ENCODE results near the gene SNX9.
"Not testable (repeated sequence)": the region's sequence is repeated elsewhere in the genome, so short reads cannot be mapped to it uniquely, and the experiment has no call there.

SNX9 gene

GRCh38 chr6:157791450-157791849, 31.6 kb upstream of the SNX9 start:
- no peak overlapping the region for H3K4me3 Mint-ChIP-seq
- peaks cover 2% of the 10 kb centered on the region for H3K9me3 Mint-ChIP-seq
- no peak overlapping the region for H3K27ac Mint-ChIP-seq
- DNase-seq: no peak
- peaks cover 13% of the 10 kb centered on the region for H3K4me1 Mint-ChIP-seq (ENCODE audit: low read depth)
- H3K27me3 Mint-ChIP-seq: no peaks in the 10 kb centered on the region
- H3K36me3 Mint-ChIP-seq (ENCODE audit: low read depth): no peaks in the 10 kb centered on the region

- no peak for DNase-seq
- H3K36me3 Mint-ChIP-seq (ENCODE audit: low read depth): no peaks in the 10 kb centered on the region
- no peaks in the 10 kb centered on the region for H3K27me3 Mint-ChIP-seq
- H3K4me3 Mint-ChIP-seq: no peak overlapping the region
- no peak overlapping the region for H3K27ac Mint-ChIP-seq
- H3K9me3 Mint-ChIP-seq: peaks cover 2% of the 10 kb centered on the region
- H3K4me1 Mint-ChIP-seq (ENCODE audit: low read depth): peaks cover 14% of the 10 kb centered on the region
Observed at GRCh38 chr6:157792671-157793070, 30.4 kb upstream of the SNX9 start.

DNA sequence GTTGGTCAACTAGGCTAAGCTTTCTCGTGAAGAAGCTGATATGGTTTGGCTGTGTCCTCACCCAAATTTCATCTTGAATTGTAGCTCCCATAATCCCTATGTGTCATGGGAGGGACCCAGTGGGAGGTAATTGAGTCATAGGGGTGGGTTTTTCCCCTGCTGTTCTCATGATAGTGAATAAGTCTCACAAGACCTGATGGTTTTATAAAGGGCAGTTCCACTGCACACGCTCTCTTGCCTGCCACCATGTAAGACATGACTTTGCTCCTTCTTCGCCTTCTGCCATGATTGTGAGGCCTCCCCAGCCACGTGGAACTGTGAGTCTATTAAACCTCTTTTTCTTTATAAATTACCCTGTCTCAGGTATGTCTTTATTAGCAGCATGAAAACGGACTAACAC, 29.0 kb upstream of the SNX9 start:
- not testable (repeated sequence) for H3K27ac Mint-ChIP-seq; H3K36me3 Mint-ChIP-seq (ENCODE audit: low read depth); H3K27me3 Mint-ChIP-seq; H3K4me3 Mint-ChIP-seq; DNase-seq
- H3K4me1 Mint-ChIP-seq (ENCODE audit: low read depth): peaks cover 27% of the 10 kb centered on the region
- H3K9me3 Mint-ChIP-seq: peaks cover 10% of the 10 kb centered on the region

GRCh38 chr6:157795841-157796240, 27.2 kb upstream of the SNX9 start:
- Mint-ChIP-seq H3K9me3 (peaks cover 19% of the 10 kb centered on the region), H3K27ac (no peak overlapping the region), H3K27me3 (no peaks in the 10 kb centered on the region), H3K4me3 (no peak overlapping the region), H3K4me1 (ENCODE audit: low read depth) (peaks cover 39% of the 10 kb centered on the region), H3K36me3 (ENCODE audit: low read depth) (peaks cover 10% of the 10 kb centered on the region)
- DNase-seq: no peak

DNA sequence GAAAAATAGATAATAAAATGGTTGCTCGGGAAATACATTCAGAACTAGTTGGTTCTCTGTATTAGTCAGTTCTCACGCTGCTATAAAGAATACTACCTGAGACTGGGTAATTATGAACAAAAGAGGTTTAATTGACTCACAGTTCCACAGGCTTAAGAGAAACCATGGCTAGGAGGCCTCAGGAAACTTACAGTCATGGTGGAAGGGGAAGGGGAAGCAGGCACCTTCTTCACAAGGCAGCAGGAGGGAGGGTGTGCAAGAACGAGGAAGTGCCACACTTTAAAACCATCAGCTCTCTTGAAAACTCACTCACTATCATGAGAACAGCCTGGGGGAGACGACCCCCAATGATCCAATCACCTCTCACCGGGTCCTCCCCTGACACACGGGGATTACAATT, 24.2 kb upstream of the SNX9 start:
- Mint-ChIP-seq H3K9me3 (peaks cover 19% of the 10 kb centered on the region), H3K4me1 (ENCODE audit: low read depth) (peaks cover 57% of the 10 kb centered on the region), H3K4me3 (no peak overlapping the region), H3K27ac (peak overlapping the region; percentile 75), H3K36me3 (ENCODE audit: low read depth) (peaks cover 10% of the 10 kb centered on the region), H3K27me3 (peaks cover 4% of the 10 kb centered on the region)
- peak; percentile 47 for DNase-seq

DNA sequence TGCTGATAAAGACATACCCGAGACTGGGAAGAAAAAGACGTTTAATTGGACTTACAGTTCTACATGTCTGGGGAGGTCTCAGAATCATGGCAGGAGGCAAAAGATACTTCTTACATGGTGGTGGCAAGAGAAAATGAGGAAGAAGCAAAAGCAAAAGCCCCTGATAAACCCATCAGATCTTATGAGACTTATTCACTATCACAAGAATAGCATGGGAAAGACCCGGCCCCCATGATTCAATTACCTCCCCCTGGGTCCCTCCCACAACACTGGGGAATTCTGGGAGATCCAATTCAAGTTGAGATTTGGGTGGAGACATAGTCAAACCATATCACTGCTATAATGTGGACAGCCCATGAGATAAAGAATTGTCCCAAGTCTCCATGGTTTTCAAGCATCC, 23.5 kb upstream of the SNX9 start:
- not testable (repeated sequence) for DNase-seq; H3K36me3 Mint-ChIP-seq (ENCODE audit: low read depth); H3K27ac Mint-ChIP-seq; H3K27me3 Mint-ChIP-seq; H3K4me3 Mint-ChIP-seq
- Mint-ChIP-seq H3K9me3 (peaks cover 17% of the 10 kb centered on the region), H3K4me1 (ENCODE audit: low read depth) (peaks cover 59% of the 10 kb centered on the region)

- H3K27ac Mint-ChIP-seq: peak overlapping the region; percentile 81
- peaks cover 69% of the 10 kb centered on the region for H3K4me1 Mint-ChIP-seq (ENCODE audit: low read depth)
- peaks cover 17% of the 10 kb centered on the region for H3K9me3 Mint-ChIP-seq
- H3K36me3 Mint-ChIP-seq (ENCODE audit: low read depth): peaks cover 10% of the 10 kb centered on the region
- peak; percentile 64 for DNase-seq
- peaks cover 4% of the 10 kb centered on the region for H3K27me3 Mint-ChIP-seq
- H3K4me3 Mint-ChIP-seq: peak overlapping the region; percentile 37
Observed at GRCh38 chr6:157800420-157801237, 22.4 kb upstream of the SNX9 start.

DNA sequence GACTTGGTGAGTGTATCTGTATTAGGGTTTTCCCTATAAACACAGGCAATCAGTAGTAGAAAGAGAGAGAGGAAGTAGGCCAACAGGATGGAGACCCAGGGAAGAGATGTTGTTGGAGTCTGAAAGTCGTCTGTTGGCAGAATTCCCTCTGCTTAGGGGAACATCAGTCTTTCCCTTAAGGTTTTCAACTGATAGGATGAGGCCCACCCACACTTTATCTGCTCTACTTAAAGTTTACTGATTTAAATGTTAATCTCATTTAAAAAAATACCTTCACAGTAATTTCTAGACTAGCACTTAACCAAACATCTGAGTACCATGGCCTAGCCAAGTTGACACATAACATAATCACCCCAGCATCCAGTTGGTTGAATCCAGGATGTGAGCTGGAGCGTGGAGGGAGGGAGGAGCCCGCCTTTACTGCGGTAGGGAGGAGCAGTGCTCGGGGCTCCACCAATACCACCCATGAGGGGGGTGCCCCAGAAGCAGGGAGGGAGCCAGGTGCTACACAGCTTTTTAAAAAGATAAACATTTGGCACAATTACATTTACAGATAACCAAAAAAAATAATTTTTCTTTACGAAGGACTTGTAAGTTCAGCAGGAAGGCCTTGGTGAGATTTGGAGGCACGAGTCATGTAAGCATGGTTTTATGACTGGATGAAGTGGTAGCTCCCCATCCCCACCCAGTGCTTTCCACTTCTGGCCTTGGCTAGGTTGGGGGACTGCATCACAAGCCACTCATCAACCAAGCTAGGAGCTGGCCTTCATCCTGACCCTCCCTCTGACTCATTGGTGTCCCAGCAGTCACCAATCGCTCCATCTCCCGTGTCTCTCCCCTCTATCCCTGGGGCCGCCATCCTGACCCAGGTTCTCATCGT, 18.4 kb upstream of the SNX9 start:
- Mint-ChIP-seq H3K27ac (peak overlapping the region; percentile 47), H3K36me3 (ENCODE audit: low read depth) (peaks cover 2% of the 10 kb centered on the region), H3K9me3 (peaks cover 13% of the 10 kb centered on the region), H3K27me3 (peaks cover 4% of the 10 kb centered on the region), H3K4me3 (no peak overlapping the region), H3K4me1 (ENCODE audit: low read depth) (peaks cover 48% of the 10 kb centered on the region)
- no peak for DNase-seq

DNA sequence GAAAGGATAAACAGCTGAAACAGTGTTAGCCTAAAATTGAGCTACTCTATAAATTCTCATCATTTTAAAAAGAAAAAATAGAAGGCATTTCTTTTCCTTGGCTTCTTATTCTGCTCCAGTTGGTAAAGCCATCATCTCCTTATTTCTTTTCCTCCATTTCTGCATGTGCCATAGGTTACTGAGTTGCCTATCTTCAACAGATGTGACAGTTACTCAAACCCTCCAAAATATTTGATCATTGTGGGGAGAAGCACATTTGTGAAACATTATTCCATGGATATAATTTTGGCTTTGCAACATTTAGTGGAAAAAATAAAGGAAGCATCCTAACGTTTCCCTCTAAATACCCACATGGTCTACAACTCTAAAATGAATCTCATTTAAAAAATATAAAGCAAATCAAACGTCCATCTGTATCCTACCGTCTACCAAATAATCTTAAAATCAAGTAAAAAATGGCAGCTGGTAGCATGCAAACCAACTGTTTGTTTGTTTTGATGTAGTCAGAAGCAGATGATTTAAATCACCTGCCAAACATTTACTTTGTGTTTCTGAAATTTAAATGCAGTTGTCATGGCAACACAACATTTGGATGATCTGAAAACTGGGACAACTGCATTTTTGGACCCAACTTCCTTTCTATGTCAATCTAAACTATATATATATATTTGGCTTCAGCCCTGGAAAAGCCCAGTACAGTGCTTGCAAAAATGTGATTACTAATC, 16.8 kb upstream of the SNX9 start:
- no peak for DNase-seq
- Mint-ChIP-seq H3K27ac (no peak overlapping the region), H3K4me1 (ENCODE audit: low read depth) (peaks cover 37% of the 10 kb centered on the region), H3K9me3 (peaks cover 12% of the 10 kb centered on the region), H3K27me3 (peaks cover 4% of the 10 kb centered on the region), H3K4me3 (no peak overlapping the region), H3K36me3 (ENCODE audit: low read depth) (peaks cover 2% of the 10 kb centered on the region)

DNA sequence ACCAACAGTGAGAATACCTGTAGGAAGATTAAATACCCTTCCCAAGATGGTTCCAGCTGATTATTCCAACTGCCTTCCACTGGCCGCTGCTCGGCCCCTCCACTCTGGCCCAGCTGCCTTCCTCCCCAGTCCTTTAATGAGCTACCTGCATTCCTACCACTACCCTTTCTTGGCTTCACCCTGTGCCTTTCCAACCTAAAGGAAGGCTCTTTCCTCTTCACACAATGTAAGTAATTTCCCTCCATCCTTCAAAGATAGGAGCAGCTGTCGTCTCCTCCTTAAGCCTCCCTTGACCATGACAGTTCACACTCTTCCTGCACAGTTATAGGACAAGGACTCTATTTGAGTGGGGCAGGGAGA, 16.2 kb upstream of the SNX9 start:
- Mint-ChIP-seq H3K4me3 (no peak overlapping the region), H3K36me3 (ENCODE audit: low read depth) (peaks cover 2% of the 10 kb centered on the region), H3K27ac (no peak overlapping the region), H3K4me1 (ENCODE audit: low read depth) (peaks cover 32% of the 10 kb centered on the region), H3K9me3 (peaks cover 15% of the 10 kb centered on the region), H3K27me3 (peaks cover 1% of the 10 kb centered on the region)
- DNase-seq: no peak

GRCh38 chr6:157808405-157808950, 14.6 kb upstream of the SNX9 start:
- H3K9me3 Mint-ChIP-seq: peaks cover 16% of the 10 kb centered on the region
- H3K27ac Mint-ChIP-seq: no peak overlapping the region
- no peak for DNase-seq
- peaks cover 36% of the 10 kb centered on the region for H3K4me1 Mint-ChIP-seq (ENCODE audit: low read depth)
- H3K27me3 Mint-ChIP-seq: no peaks in the 10 kb centered on the region
- no peak overlapping the region for H3K4me3 Mint-ChIP-seq
- H3K36me3 Mint-ChIP-seq (ENCODE audit: low read depth): peaks cover 2% of the 10 kb centered on the region

GRCh38 chr6:157809613-157810012, 13.4 kb upstream of the SNX9 start:
- Mint-ChIP-seq H3K27ac (no peak overlapping the region), H3K27me3 (no peaks in the 10 kb centered on the region)

GRCh38 chr6:157811137-157811475, 11.9 kb upstream of the SNX9 start:
- H3K27ac Mint-ChIP-seq: no peak overlapping the region
- H3K4me3 Mint-ChIP-seq: no peak overlapping the region
- DNase-seq: no peak

More at GRCh38 chr6:157809613-157810012, 13.4 kb upstream of the SNX9 start:
- Mint-ChIP-seq H3K4me1 (ENCODE audit: low read depth) (peaks cover 37% of the 10 kb centered on the region), H3K9me3 (peaks cover 16% of the 10 kb centered on the region), H3K36me3 (ENCODE audit: low read depth) (peaks cover 2% of the 10 kb centered on the region), H3K4me3 (no peak overlapping the region)
- no peak for DNase-seq

GRCh38 chr6:157811476-157812173, 11.4 kb upstream of the SNX9 start:
- Mint-ChIP-seq H3K27ac (no peak overlapping the region), H3K4me1 (ENCODE audit: low read depth) (peaks cover 41% of the 10 kb centered on the region), H3K4me3 (no peak overlapping the region), H3K9me3 (peaks cover 16% of the 10 kb centered on the region), H3K36me3 (ENCODE audit: low read depth) (peaks cover 2% of the 10 kb centered on the region), H3K27me3 (no peaks in the 10 kb centered on the region)
- DNase-seq: no peak

More at GRCh38 chr6:157811137-157811475, 11.9 kb upstream of the SNX9 start:
- peaks cover 16% of the 10 kb centered on the region for H3K9me3 Mint-ChIP-seq
- H3K4me1 Mint-ChIP-seq (ENCODE audit: low read depth): peaks cover 37% of the 10 kb centered on the region
- H3K36me3 Mint-ChIP-seq (ENCODE audit: low read depth): peaks cover 2% of the 10 kb centered on the region
- H3K27me3 Mint-ChIP-seq: no peaks in the 10 kb centered on the region
